Lower lobe of right lung (tissue), 2 donors: Measurements from ENCODE around the gene APOD. TPM values are rescaled to one million over a fixed set of nuclear protein-coding genes. Genes with fewer than 3 reads are reported as not detected.
A peak's percentile ranks its signal among the peaks of the same experiment; 100 is the strongest.
"Not testable (repeated sequence)": the region's sequence is repeated elsewhere in the genome, so short reads cannot be mapped to it uniquely, and the experiment has no call there.

Experiments
- ATAC-seq, 2 donors: fragments of 200-7000 bp; cut with Tn5 transposase; one replicate each; pipeline ENCODE4 v1.9.1; 2020 to 2022; ENCODE audit warnings: mild to moderate bottlenecking in 2 of 2, moderate library complexity in 2 of 2
- DNase-seq: peaks from one replicate; pipeline ENCODE4 v3.0.0-alpha.2; 2020
- H3K27ac ChIP-seq: fragments of 200-600 bp; one replicate; pipeline ENCODE4 v1.8.0; 2022
- H3K27me3 ChIP-seq: fragments of 200-600 bp; one replicate; pipeline ENCODE4 v1.8.0; 2022; ENCODE audit warnings: low read depth
- H3K36me3 ChIP-seq: fragments of 200-600 bp; one replicate; pipeline ENCODE4 v1.8.0; 2022; ENCODE audit warnings: mild to moderate bottlenecking
- H3K4me1 ChIP-seq: fragments of 200-600 bp; one replicate; pipeline ENCODE4 v1.8.0; 2022
- H3K4me3 ChIP-seq: fragments of 200-600 bp; one replicate; pipeline ENCODE4 v1.8.0; 2022; ENCODE audit warnings: mild to moderate bottlenecking
- H3K9me3 ChIP-seq: fragments of 200-600 bp; one replicate; pipeline ENCODE4 v1.8.0; 2022
- intact Hi-C: fragments of 100-400 bp; cut with DNase I; formaldehyde crosslinking; loops from one replicate; pipeline ENCODE4 v1.11.0; 2022
- total RNA-seq: library from RNA; stranded (reverse); fragmentation: NEBNext Ultra II Directional; extraction: Animal tissue kit (Norgen Biotek cat#: 25700); gene quantifications from one replicate; pipeline ENCODE4 v1.2.1, GENCODE V29; 2021
- donor health status: DM: no; HTN: yes; CAD: no; lungs with severe emphysema.

APOD gene
- total RNA-seq, 1 donor from 2014 or later, result 91.6 TPM

DNA sequence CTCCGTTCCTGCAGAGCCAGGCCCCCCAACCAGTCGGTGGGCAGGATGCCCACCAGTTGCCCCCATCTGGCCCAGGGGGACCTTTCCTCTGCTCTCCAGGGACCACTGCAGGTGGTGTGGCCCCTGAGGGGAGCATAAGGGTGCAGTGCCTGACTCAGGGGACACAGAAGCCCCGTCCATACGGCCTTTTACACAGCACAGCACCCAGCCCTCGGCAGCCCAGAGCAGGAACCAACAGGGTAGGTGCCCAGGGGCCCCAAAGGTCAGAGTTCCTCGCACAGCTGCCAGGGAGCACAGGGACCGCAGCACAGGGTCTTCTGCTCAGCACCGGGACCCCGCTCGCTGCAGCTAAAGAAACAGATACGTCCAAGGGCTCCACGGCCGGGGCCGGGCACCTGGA is 40.4 kb upstream of the APOD start:
- H3K27ac ChIP-seq, DNase-seq, H3K9me3 ChIP-seq, intact Hi-C loops, H3K4me3 ChIP-seq, H3K4me1 ChIP-seq, H3K36me3 ChIP-seq: not testable (repeated sequence)
- H3K27me3 ChIP-seq, result peaks cover 12% of the 10 kb centered on the region
- ATAC-seq, result peak in 1 of 2 donors; percentile 2

DNA sequence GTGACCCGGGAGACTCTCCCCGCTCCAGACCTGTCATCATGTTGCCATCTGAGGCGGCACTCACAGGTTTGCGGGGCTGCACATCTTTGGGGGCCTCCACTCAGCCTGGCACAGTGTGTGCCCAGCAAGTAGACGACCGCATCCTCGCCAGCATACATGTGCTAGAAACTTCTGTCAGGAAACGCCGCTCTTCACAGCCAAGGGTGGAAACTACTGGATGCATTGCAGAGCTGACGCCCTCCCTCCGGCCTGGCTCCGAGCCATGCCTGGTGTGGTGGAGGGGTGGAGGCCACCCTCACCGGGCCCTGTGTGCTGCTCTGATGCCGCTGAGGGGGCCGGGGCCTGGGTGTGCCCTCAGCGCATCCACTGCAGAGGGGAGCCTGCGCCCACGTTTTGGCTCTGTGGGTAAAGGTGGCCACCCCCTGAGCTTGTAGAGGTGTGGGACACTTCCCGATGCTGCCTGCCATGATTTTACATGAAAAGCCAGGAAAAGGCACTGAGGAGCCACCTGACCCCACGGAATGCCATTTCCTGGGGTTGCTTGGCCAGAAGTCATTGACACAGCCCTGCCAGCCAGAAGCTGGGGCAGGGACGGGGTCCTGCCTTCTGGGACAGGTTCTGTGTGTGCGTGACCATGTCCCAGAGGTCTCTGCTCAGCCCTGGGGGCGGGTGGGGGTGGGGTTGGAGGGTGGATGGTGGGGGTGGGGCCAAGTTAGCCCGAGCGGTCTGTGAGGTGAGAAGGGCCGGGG is 39.7 kb upstream of the APOD start:
- H3K4me1 ChIP-seq, H3K27ac ChIP-seq, H3K9me3 ChIP-seq, H3K4me3 ChIP-seq, H3K36me3 ChIP-seq, intact Hi-C loops, DNase-seq: not testable (repeated sequence)
- peak; percentile 3 to 7 for ATAC-seq
- H3K27me3 ChIP-seq, result peaks cover 11% of the 10 kb centered on the region

GRCh38 chr3:195622523-195623170 is 38.9 kb upstream of the APOD start:
- DNase-seq, H3K27ac ChIP-seq, ATAC-seq, H3K4me1 ChIP-seq, H3K27me3 ChIP-seq, intact Hi-C loops, H3K9me3 ChIP-seq, H3K36me3 ChIP-seq, H3K4me3 ChIP-seq: not testable (repeated sequence)

- H3K4me3 ChIP-seq, H3K9me3 ChIP-seq, DNase-seq, H3K36me3 ChIP-seq, H3K27me3 ChIP-seq, ATAC-seq, H3K27ac ChIP-seq, intact Hi-C loops, H3K4me1 ChIP-seq: not testable (repeated sequence)
Measured at GRCh38 chr3:195622012-195622411, 38.3 kb upstream of the APOD start.

- H3K4me3 ChIP-seq, H3K36me3 ChIP-seq, H3K27me3 ChIP-seq, intact Hi-C loops, H3K9me3 ChIP-seq, H3K27ac ChIP-seq, ATAC-seq, H3K4me1 ChIP-seq, DNase-seq: not testable (repeated sequence)
Measured at GRCh38 chr3:195621095-195621494, 37.4 kb upstream of the APOD start.

DNA sequence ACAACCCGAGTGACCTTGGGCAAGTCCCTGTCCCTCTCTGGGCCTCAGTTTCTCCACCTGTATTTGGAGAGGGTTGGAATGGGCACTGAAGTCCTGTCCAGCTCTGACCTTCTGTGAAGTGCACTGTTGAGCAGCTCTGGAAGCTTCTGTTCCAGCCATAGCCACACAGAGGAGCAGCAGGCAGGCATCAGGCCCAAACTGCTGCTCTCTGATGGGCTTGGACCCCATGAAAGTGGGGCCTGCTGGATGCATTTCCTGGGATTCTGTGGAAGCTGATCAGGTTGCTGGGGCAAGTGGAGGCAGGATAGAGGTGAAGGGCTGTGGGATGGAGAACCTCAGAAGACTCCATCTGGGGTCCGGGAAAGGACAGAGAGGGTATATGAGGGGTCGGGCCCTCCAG is 36.7 kb upstream of the APOD start:
- H3K9me3 ChIP-seq, ATAC-seq, H3K4me1 ChIP-seq, H3K27ac ChIP-seq, H3K4me3 ChIP-seq, intact Hi-C loops, H3K36me3 ChIP-seq, H3K27me3 ChIP-seq, DNase-seq: not testable (repeated sequence)

DNA sequence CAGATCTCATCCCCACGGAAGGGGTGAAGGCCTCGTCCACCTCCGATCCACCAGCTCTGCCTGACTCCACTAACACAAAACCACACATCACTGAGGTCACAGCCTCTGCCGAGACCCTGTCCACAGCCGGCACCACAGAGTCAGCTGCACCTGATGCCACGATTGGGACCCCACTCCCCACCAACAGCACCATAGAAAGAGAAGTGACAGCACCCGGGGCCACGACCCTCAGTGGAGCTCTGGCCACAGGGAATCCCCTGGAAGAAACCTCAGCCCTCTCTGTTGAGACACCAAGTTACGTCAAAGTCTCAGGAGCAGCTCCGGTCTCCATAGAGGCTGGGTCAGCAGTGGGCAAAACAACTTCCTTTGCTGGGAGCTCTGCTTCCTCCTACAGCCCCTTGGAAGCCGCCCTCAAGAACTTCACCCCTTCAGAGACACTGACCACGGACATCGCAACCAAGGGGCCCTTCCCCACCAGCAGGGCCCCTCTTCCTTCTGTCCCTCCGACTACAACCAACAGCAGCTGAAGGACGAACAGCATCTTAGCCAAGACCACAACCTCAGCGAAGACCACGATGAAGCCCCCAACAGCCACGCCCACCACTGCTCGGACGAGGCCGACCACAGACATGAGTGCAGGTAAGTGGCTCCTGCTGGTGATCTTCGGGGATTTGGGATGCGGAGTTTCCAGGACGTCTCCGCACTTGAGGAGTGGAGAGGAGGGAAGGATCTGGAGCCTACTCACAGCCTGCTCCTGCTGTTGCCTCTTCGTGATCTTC is 36.0 kb upstream of the APOD start:
- H3K9me3 ChIP-seq, H3K27ac ChIP-seq, H3K27me3 ChIP-seq, H3K4me3 ChIP-seq, H3K36me3 ChIP-seq, H3K4me1 ChIP-seq, intact Hi-C loops, ATAC-seq, DNase-seq: not testable (repeated sequence)

- H3K4me3 ChIP-seq, intact Hi-C loops, H3K27ac ChIP-seq, H3K36me3 ChIP-seq, H3K4me1 ChIP-seq, H3K27me3 ChIP-seq, DNase-seq, H3K9me3 ChIP-seq: not testable (repeated sequence)
- peak; percentile 14 to 22 for ATAC-seq
Measured at GRCh38 chr3:195617784-195618659, 34.3 kb upstream of the APOD start.

DNA sequence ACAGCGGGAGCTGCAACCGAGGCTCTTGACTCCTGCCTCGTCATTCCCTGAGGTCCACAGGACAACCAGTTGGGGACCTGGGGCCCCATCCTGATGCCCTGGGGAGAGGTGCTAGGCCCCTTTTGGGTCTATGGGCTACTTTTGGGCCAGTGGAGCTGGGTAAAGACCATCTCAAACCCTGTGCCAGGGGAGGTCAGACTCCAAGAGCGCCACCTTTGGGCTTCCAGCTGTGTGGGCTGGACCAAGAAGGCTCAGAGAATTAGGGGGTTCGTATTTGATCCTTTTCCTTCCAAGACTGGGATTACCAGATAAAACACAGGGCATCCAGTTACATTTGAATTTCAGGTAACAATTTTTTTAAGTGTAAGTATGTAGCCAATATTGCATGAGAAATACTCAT is 33.4 kb upstream of the APOD start:
- H3K4me3 ChIP-seq, H3K9me3 ChIP-seq, H3K27me3 ChIP-seq, DNase-seq, H3K4me1 ChIP-seq, intact Hi-C loops, H3K36me3 ChIP-seq, ATAC-seq, H3K27ac ChIP-seq: not testable (repeated sequence)
